Activated CD4-positive, alpha-beta T cell treated with anti-CD3 and anti-CD28 coated beads, Interleukin-2, amount 50 U/mL, for 4 hours (primary cell): ENCODE measurements around the gene FAM163B.

Source experiments
- DNase-seq, 2 experiments: peaks; one replicate each; pipeline ENCODE4 v3.0.0-alpha.2; 2020

The FAM163B gene

GRCh38 chr9:133594310-133594709 is 14.9 kb downstream of the FAM163B start:
- no peak for DNase-seq

- DNase-seq, result no peak
Observed at GRCh38 chr9:133593587-133594253, 15.5 kb downstream of the FAM163B start.

- no peak for DNase-seq
Observed at GRCh38 chr9:133592731-133593409, 16.3 kb downstream of the FAM163B start.

GRCh38 chr9:133591985-133592384 is 17.2 kb downstream of the FAM163B start:
- DNase-seq, result no peak

- no peak for DNase-seq
Observed at GRCh38 chr9:133591116-133591910, 17.9 kb downstream of the FAM163B start.

- no peak for DNase-seq
Observed at GRCh38 chr9:133590231-133590855, 18.8 kb downstream of the FAM163B start.

GRCh38 chr9:133589454-133590227 is 19.5 kb downstream of the FAM163B start:
- peak; percentile 32 to 34 for DNase-seq

- DNase-seq, result no peak
Observed at GRCh38 chr9:133587466-133587865, 21.7 kb downstream of the FAM163B start.

GRCh38 chr9:133587051-133587450 is 22.1 kb downstream of the FAM163B start:
- no peak for DNase-seq

GRCh38 chr9:133585481-133586351 is 23.5 kb downstream of the FAM163B start:
- DNase-seq, result no peak

- DNase-seq, result no peak
Observed at GRCh38 chr9:133584559-133585476, 24.4 kb downstream of the FAM163B start.

GRCh38 chr9:133584167-133584558 is 25.0 kb downstream of the FAM163B start:
- DNase-seq, result no peak

- no peak for DNase-seq
Observed at GRCh38 chr9:133583586-133583985, 25.6 kb downstream of the FAM163B start.

- no peak for DNase-seq
Observed at GRCh38 chr9:133583111-133583510, 26.1 kb downstream of the FAM163B start.

- no peak for DNase-seq
Observed at GRCh38 chr9:133582501-133583045, 26.6 kb downstream of the FAM163B start.

- no peak for DNase-seq
Observed at GRCh38 chr9:133581513-133582343, 27.5 kb downstream of the FAM163B start.

GRCh38 chr9:133581011-133581410 is 28.2 kb downstream of the FAM163B start:
- no peak for DNase-seq

- no peak for DNase-seq
Observed at GRCh38 chr9:133580419-133580738, 28.8 kb downstream of the FAM163B start.
